DND-41 (cell line): ENCODE results near the gene POFUT2.

Experiments
- CTCF ChIP-seq: IDR thresholded peaks from 2 replicates; pipeline ENCODE4 v1.5.1; 2012; ENCODE audit warnings: borderline replicate concordance, low read length, moderate library complexity, mild to moderate bottlenecking; ENCODE audit not compliant: poor library complexity, severe bottlenecking; ENCODE audit errors: extremely low read depth
- EZH2 ChIP-seq: IDR thresholded peaks from 3 replicates; pipeline ENCODE4 v1.6.1; 2012; ENCODE audit warnings: borderline replicate concordance, low read depth, mild to moderate bottlenecking, moderate library complexity, low read length, inconsistent platforms; ENCODE audit not compliant: severe bottlenecking

GRCh38 chr21:45313682-45314081 is 26.0 kb upstream of the POFUT2 start:
- TF ChIP-seq CTCF (no peak), EZH2 (no peak)
